IMR-90 (cell line): ENCODE results near the gene PPP2R5A.

Experiments used
- CEBPB ChIP-seq: IDR thresholded peaks from 2 replicates; pipeline ENCODE4 v1.6.1; 2012; ENCODE audit warnings: low read depth, low read length, improper control_type of control experiment
- FOS ChIP-seq: fragments of 150-350 bp; IDR thresholded peaks from 2 replicates; pipeline ENCODE4 v1.6.1; 2016; ENCODE audit warnings: low read depth, low read length
- MAFK ChIP-seq: IDR thresholded peaks from 2 replicates; pipeline ENCODE4 v1.6.1; 2012; ENCODE audit warnings: low read depth, low read length, improper control_type of control experiment
- MAZ ChIP-seq: IDR thresholded peaks from 2 replicates; pipeline ENCODE4 v1.6.1; 2012; ENCODE audit warnings: low read depth, mild to moderate bottlenecking, low read length, improper control_type of control experiment, moderate library complexity, borderline replicate concordance
- MXI1 ChIP-seq: IDR thresholded peaks from 2 replicates; pipeline ENCODE4 v1.6.1; 2012; ENCODE audit warnings: low read depth, mild to moderate bottlenecking, low read length, moderate library complexity, borderline replicate concordance
- POLR2A ChIP-seq: IDR thresholded peaks from 2 replicates; pipeline ENCODE4 v1.6.1; 2012; ENCODE audit warnings: mild to moderate bottlenecking, low read depth, low read length
- RAD21 ChIP-seq: IDR thresholded peaks from 2 replicates; pipeline ENCODE4 v1.6.1; 2012; ENCODE audit warnings: low read length, improper control_type of control experiment
- RCOR1 ChIP-seq: IDR thresholded peaks from 2 replicates; pipeline ENCODE4 v1.6.1; 2012; ENCODE audit warnings: mild to moderate bottlenecking, low read length, improper control_type of control experiment; ENCODE audit not compliant: insufficient replicate concordance
- SMC3 ChIP-seq: fragments of 150-350 bp; IDR thresholded peaks from 2 replicates; pipeline ENCODE4 v1.6.1; 2016; ENCODE audit warnings: low read depth, mild to moderate bottlenecking, antibody characterized with exemption, low read length, moderate library complexity
- TF ChIP-seq, protein P1 (sequence below): conservative IDR thresholded peaks from 2 replicates; pipeline ENCODE4 v1.5.1; 2012; ENCODE audit warnings: mild to moderate bottlenecking, low read depth, low read length, improper control_type of control experiment
- TF ChIP-seq, protein P2 (sequence below): fragments of 150-350 bp; IDR thresholded peaks from 2 replicates; pipeline ENCODE4 v1.6.1; 2017; ENCODE audit warnings: mild to moderate bottlenecking, antibody characterized with exemption, low read length, low read depth

DNA sequence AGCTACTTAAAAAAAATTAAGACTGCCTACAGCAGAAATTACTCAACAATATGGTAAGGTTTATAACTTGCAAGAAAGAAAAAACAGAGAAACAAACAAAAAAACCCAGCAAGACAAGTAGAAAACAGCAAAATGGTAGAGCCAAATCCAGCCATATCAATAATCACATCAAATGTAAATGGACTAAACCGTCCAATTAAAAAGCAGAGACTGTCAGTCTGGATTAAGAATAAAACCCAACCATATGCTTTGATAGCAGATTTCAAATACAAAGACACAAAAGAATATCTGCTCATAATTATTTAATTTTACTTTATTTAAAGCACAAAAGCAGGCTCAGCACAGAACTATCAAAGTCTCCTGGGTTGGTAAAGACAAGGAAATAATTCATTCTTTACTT is 112.0 kb downstream of the PPP2R5A start:
- TF ChIP-seq POLR2A (no peak), MXI1 (no peak), RAD21 (no peak), CEBPB (no peak), RCOR1 (no peak), FOS (no peak), SMC3 (no peak), MAZ (no peak), MAFK (no peak)
- TF ChIP-seq, protein P1, sequence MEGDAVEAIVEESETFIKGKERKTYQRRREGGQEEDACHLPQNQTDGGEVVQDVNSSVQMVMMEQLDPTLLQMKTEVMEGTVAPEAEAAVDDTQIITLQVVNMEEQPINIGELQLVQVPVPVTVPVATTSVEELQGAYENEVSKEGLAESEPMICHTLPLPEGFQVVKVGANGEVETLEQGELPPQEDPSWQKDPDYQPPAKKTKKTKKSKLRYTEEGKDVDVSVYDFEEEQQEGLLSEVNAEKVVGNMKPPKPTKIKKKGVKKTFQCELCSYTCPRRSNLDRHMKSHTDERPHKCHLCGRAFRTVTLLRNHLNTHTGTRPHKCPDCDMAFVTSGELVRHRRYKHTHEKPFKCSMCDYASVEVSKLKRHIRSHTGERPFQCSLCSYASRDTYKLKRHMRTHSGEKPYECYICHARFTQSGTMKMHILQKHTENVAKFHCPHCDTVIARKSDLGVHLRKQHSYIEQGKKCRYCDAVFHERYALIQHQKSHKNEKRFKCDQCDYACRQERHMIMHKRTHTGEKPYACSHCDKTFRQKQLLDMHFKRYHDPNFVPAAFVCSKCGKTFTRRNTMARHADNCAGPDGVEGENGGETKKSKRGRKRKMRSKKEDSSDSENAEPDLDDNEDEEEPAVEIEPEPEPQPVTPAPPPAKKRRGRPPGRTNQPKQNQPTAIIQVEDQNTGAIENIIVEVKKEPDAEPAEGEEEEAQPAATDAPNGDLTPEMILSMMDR = no peak
- TF ChIP-seq, protein P2, sequence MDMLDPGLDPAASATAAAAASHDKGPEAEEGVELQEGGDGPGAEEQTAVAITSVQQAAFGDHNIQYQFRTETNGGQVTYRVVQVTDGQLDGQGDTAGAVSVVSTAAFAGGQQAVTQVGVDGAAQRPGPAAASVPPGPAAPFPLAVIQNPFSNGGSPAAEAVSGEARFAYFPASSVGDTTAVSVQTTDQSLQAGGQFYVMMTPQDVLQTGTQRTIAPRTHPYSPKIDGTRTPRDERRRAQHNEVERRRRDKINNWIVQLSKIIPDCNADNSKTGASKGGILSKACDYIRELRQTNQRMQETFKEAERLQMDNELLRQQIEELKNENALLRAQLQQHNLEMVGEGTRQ = no peak
